NCI-H345 (cell line): ENCODE results near the gene PLVAP.

Experiments
- DNase-seq: peaks from one replicate; lab custom pipeline; 2025; lab: John Stamatoyannopoulos, UW

PLVAP gene

GRCh38 chr19:17302391-17303166, 74.6 kb downstream of the PLVAP start:
- DNase-seq, result no peak
